ENCODE measurements around the gene KIRREL3. TPM values are rescaled to one million over a fixed set of nuclear protein-coding genes. Genes with fewer than 3 reads are reported as not detected.
"Not testable (repeated sequence)": the region's sequence is repeated elsewhere in the genome, so short reads cannot be mapped to it uniquely, and the experiment has no call there.

Gene KIRREL3
- total RNA-seq, 2 donors from 2014 or later, result 0.61 to 0.64 TPM

DNA sequence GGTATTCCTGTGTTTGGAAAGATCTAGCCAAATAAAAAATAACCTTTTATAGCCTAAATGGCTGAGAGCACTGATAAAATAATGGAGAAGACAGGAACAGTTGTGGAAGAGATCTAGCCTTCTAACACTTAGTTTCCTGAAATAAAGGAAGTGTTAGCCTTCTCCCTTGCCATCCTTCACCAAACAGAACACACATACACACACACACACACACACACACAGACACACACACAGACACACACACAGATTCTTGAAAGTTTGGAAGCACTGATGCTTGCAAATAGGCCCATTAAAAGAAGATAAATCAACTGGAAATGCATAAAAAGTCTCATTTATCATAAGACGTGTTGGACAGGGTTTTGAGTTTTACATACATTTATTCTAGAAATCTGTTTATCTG, 37.5 kb downstream of the KIRREL3 start:
- H3K27ac ChIP-seq, result peak overlapping the region; percentile 37
- no peaks in the 10 kb centered on the region for H3K27me3 ChIP-seq
- no peak overlapping the region for H3K9ac ChIP-seq (ENCODE audit: low read depth in 2 of 2, low read length in 2 of 2)
- H3K9me3 ChIP-seq, result no peaks in the 10 kb centered on the region
- H3K4me1 ChIP-seq, result no peaks in the 10 kb centered on the region
- TF ChIP-seq, protein P1, sequence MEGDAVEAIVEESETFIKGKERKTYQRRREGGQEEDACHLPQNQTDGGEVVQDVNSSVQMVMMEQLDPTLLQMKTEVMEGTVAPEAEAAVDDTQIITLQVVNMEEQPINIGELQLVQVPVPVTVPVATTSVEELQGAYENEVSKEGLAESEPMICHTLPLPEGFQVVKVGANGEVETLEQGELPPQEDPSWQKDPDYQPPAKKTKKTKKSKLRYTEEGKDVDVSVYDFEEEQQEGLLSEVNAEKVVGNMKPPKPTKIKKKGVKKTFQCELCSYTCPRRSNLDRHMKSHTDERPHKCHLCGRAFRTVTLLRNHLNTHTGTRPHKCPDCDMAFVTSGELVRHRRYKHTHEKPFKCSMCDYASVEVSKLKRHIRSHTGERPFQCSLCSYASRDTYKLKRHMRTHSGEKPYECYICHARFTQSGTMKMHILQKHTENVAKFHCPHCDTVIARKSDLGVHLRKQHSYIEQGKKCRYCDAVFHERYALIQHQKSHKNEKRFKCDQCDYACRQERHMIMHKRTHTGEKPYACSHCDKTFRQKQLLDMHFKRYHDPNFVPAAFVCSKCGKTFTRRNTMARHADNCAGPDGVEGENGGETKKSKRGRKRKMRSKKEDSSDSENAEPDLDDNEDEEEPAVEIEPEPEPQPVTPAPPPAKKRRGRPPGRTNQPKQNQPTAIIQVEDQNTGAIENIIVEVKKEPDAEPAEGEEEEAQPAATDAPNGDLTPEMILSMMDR (IDR thresholded peaks at IDR 0.05), result no peak
- DNase-seq, result no peak
- no peaks in the 10 kb centered on the region for H3K36me3 ChIP-seq
- intact Hi-C loops (cut with DNase I), result no loop called here
- no peak overlapping the region for H3K4me3 ChIP-seq

DNA sequence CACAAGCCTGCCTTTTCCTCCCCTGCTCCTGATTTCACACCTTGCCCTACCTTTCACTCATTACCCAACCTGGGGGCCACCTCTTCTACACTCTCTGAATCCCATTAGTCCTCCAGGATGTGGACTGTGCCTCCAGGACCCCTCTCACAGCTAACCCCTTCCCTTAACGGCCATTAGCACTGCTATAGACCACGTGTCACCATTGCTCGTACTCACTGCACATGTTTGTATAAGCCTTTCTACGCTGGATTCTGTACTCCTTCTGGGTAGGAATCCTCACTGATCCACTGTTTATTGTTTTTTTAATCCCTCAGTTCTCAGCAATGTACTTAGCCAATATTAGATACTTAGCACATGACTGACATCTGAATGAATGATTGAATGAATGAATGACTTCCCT, 40.9 kb downstream of the KIRREL3 start:
- H3K27me3 ChIP-seq, result no peaks in the 10 kb centered on the region
- no peaks in the 10 kb centered on the region for H3K9me3 ChIP-seq
- no peak overlapping the region for H3K4me3 ChIP-seq
- H3K9ac ChIP-seq (ENCODE audit: low read depth in 2 of 2, low read length in 2 of 2), result no peak overlapping the region
- no peaks in the 10 kb centered on the region for H3K4me1 ChIP-seq
- intact Hi-C loops (cut with DNase I), result no loop called here
- no peak overlapping the region for H3K27ac ChIP-seq
- no peak for DNase-seq
- TF ChIP-seq, protein P1 (IDR thresholded peaks at IDR 0.05), result no peak
- no peaks in the 10 kb centered on the region for H3K36me3 ChIP-seq

DNA sequence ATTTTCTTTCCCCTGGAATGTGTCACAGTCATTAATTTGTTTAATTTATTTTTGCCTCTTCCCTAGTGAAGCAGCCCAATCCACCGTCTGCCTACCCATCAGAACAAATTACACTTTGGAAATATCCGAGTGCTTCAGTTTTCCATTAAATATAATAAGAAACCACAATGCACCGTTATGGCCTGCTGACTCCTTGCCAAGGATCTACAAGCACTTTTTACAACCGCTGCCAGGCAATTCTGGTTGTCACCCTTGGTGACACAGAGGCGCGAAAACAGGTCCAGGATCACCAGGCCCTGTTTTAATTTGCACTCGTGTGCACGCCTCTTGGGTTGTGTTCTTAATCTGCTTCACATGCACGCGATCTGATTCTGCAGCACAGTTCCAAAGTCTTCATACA, 43.9 kb downstream of the KIRREL3 start:
- Histone ChIP-seq H3K27ac (no peak overlapping the region), H3K9me3 (no peaks in the 10 kb centered on the region), H3K36me3 (no peaks in the 10 kb centered on the region), H3K27me3 (no peaks in the 10 kb centered on the region), H3K4me1 (no peaks in the 10 kb centered on the region), H3K4me3 (no peak overlapping the region), H3K9ac (ENCODE audit: low read depth in 2 of 2, low read length in 2 of 2) (no peak overlapping the region)
- TF ChIP-seq, protein P1 (IDR thresholded peaks at IDR 0.05), result no peak
- intact Hi-C loops (cut with DNase I), result no loop called here
- DNase-seq, result peak; percentile 33

DNA sequence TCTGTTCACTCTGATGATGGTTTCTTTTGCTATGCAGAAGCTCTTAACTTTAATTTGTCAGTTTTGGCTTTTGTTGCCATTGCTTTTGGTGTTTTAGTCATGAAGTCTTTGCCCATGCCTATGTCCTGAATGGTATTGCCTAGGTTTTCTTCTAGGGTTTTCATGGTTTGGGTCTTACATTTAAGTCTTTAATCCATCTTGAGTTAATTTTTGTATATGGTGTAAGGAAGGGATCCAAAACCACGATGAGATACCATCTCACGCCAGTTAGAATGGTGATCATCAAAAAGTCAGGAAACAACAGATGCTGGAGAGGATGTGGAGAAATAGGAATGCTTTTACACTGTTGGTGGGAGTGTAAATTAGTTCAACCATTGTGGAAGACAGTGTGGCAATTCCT, 48.0 kb downstream of the KIRREL3 start:
- H3K9ac ChIP-seq (ENCODE audit: low read depth in 2 of 2, low read length in 2 of 2); H3K4me1 ChIP-seq; H3K27me3 ChIP-seq; intact Hi-C loops (cut with DNase I); H3K36me3 ChIP-seq; DNase-seq; H3K9me3 ChIP-seq; H3K27ac ChIP-seq; H3K4me3 ChIP-seq: not testable (repeated sequence)

DNA sequence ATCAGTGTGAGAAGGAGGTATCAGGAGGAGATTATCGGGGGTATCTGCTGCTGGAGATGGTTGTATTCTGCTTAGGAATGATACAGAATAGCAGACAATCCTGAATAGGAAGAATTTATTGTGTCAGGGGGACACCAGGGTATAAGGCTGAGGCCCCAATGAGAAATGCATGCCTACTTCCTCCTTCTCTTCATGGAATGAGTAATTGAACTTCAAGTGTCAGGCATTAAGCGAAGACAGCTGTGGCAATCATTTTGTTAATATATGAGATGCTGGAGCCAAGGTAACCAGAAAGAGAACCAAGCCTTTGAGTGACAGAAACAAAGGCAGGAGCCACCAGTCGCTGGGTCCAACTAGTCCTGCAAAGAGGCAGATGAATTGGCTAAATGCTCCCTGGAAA, 49.1 kb downstream of the KIRREL3 start:
- intact Hi-C loops (cut with DNase I), result no loop called here
- Histone ChIP-seq H3K4me1 (no peaks in the 10 kb centered on the region), H3K4me3 (no peak overlapping the region), H3K27me3 (no peaks in the 10 kb centered on the region), H3K9ac (ENCODE audit: low read depth in 2 of 2, low read length in 2 of 2) (no peak overlapping the region), H3K9me3 (no peaks in the 10 kb centered on the region), H3K36me3 (no peaks in the 10 kb centered on the region), H3K27ac (no peak overlapping the region)
- TF ChIP-seq, protein P1 (IDR thresholded peaks at IDR 0.05), result no peak
- no peak for DNase-seq

DNA sequence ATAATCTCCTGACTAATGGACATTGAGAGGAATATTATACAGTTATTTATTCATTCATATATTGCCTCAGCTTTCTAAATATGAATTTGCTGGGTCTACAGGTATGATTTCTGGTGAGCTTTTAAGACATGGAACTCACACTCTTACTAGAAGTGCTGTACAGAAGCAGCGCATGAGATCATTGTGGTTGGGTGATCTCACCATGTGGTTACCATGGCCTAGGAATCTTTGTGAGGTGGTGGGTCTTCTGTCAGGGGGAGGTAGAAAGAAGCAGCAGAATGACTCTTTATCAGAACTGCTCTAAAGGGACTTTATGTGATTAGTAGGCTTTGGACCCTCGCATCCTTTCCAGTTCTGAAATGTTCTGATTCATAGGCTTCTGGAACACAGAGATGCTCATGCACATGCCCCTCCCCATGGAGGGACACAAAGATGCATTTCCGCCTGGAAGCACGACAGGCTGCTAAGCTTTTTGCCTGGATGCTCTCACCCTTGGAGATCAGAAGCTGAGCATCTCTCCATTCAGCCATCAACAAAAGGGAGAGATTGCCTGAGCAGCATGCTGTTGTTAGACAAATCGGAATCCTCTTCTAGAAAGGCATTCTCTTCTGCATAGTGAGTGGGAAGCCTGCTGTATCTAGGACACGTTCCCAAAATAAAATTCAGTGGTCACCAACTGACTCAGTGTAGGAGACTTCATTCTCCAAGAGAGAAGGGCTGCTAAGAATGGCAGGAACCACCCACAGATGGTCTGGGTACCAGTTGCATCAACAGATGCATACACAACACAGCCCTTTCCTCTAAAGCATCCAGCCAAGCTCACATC, 51.3 kb downstream of the KIRREL3 start:
- Histone ChIP-seq H3K4me1 (no peaks in the 10 kb centered on the region), H3K27ac (no peak overlapping the region), H3K36me3 (no peaks in the 10 kb centered on the region), H3K4me3 (no peak overlapping the region), H3K9me3 (no peaks in the 10 kb centered on the region), H3K27me3 (no peaks in the 10 kb centered on the region), H3K9ac (ENCODE audit: low read depth in 2 of 2, low read length in 2 of 2) (no peak overlapping the region)
- intact Hi-C loops (cut with DNase I), result no loop called here
- DNase-seq, result no peak
- TF ChIP-seq, protein P1 (IDR thresholded peaks at IDR 0.05), result no peak
